Lung (tissue), 12 donors: ENCODE data around the gene GUCY2F. TPM values are rescaled to one million over a fixed set of nuclear protein-coding genes. Genes with fewer than 3 reads are reported as not detected.

Experiments used
- ATAC-seq: fragments of 200-7000 bp; cut with Tn5 transposase; one replicate; pipeline ENCODE4 v1.9.1; 2020; ENCODE audit warnings: moderate number of reproducible peaks; ENCODE audit not compliant: insufficient read depth, low FRiP score
- DNase-seq, 3 donors: peaks; one replicate each; pipeline ENCODE4 v3.0.0-alpha.2; 2013 to 2017
- H3K27ac ChIP-seq, 2 donors: one replicate each; pipeline ENCODE4 v1.5.1; 2013; ENCODE audit warnings: mild to moderate bottlenecking in 2 of 2, moderate library complexity in 2 of 2, control low read depth in 1 of 2, inconsistent platforms in 1 of 2, low read depth in 1 of 2, low read length in 1 of 2
- H3K27me3 ChIP-seq, 3 donors: one replicate each; pipeline ENCODE4 v1.5.1; 2013; ENCODE audit warnings: low read length in 2 of 3; ENCODE audit not compliant: control insufficient read depth in 3 of 3, insufficient read depth in 3 of 3
- H3K36me3 ChIP-seq, 4 donors: one replicate each; pipeline ENCODE4 v1.5.1; 2013; ENCODE audit warnings: low read length in 4 of 4, mild to moderate bottlenecking in 1 of 4, moderate library complexity in 1 of 4; ENCODE audit not compliant: control insufficient read depth in 4 of 4, insufficient read depth in 4 of 4
- H3K4me1 ChIP-seq, 5 donors: one replicate each; pipeline ENCODE4 v1.5.1; 2013; ENCODE audit warnings: low read length in 5 of 5, mild to moderate bottlenecking in 2 of 5, moderate library complexity in 1 of 5; ENCODE audit not compliant: control insufficient read depth in 5 of 5, insufficient read depth in 5 of 5
- H3K4me3 ChIP-seq: one replicate; pipeline ENCODE4 v1.5.1; 2013; ENCODE audit warnings: mild to moderate bottlenecking, control low read depth, moderate library complexity
- H3K9ac ChIP-seq, 2 donors: one replicate each; pipeline ENCODE4 v1.5.1; 2013; ENCODE audit warnings: low read length in 2 of 2, control low read depth in 1 of 2; ENCODE audit not compliant: insufficient read depth in 1 of 2
- H3K9me3 ChIP-seq, 4 donors: one replicate each; pipeline ENCODE4 v1.5.1; 2013; ENCODE audit warnings: low read length in 3 of 4, mild to moderate bottlenecking in 1 of 4, moderate library complexity in 1 of 4; ENCODE audit not compliant: control insufficient read depth in 4 of 4, insufficient read depth in 3 of 4
- CTCF ChIP-seq: IDR thresholded peaks from 2 replicates; pipeline ENCODE4 v1.5.1; 2012; ENCODE audit warnings: mild to moderate bottlenecking; ENCODE audit errors: control extremely low read depth, extremely low read depth
- WGBS, 2 donors: extraction: QIAGEN DNeasy Blood & Tissue Kit; methylation state at CpG; one replicate each; pipeline ENCODE4 v1.1.7; 2013; 5-methylcytosine and 5-hydroxymethylcytosine counted together
- polyA plus RNA-seq, 2 donors: library from polyadenylated mRNA; stranded (reverse); fragments of 200-250 nt; gene quantifications; one replicate each; pipeline ENCODE4 v1.2.1, GENCODE V29; 2013
- total RNA-seq, 2 donors: library from RNA; depleted of rRNA in 1 of 2; stranded (reverse); fragments of >200 nt in 1 of 2; gene quantifications; one replicate each; pipeline ENCODE4 v1.2.1, GENCODE V29; 2014 to 2021
- donor health status: control.
- donor health status: control.
- donor health status: Bipolar disorder and iron deficiency.
- donor health status: healthy.
- donor health status: DM: yes; HTN: yes; CAD: no.

The GUCY2F gene
- total and polyA plus RNA-seq, 4 donors: 0.03 TPM; not detected in 3

- no peaks in the 10 kb centered on the region for H3K36me3 ChIP-seq
- ATAC-seq: no peak
- H3K9me3 ChIP-seq: peaks cover 0 to 2% (median 0%) of the 10 kb centered on the region in 4 donors
- H3K9ac ChIP-seq: no peak overlapping the region
- H3K27ac ChIP-seq: no peak overlapping the region
- no peaks in the 10 kb centered on the region for H3K4me1 ChIP-seq
- WGBS, 2 donors: 28 to 56% methylated on average over 1 of the region's 1 CpG
- no peak for DNase-seq
- H3K4me3 ChIP-seq: no peak overlapping the region
- TF ChIP-seq CTCF: no peak
- H3K27me3 ChIP-seq: peaks cover 0 to 17% (median 5%) of the 10 kb centered on the region in 3 donors
Measured at GRCh38 chrX:109344101-109344500, 137.8 kb downstream of the GUCY2F start.

GRCh38 chrX:109343671-109344070 lies 138.2 kb downstream of the GUCY2F start:
- H3K27ac ChIP-seq: no peak overlapping the region
- H3K4me1 ChIP-seq: no peaks in the 10 kb centered on the region
- 28 to 32% methylated on average over 2 of the region's 2 CpGs for WGBS, 2 donors
- H3K9me3 ChIP-seq: peaks cover 0 to 5% (median 0%) of the 10 kb centered on the region in 4 donors
- H3K9ac ChIP-seq: no peak overlapping the region
- no peak for TF ChIP-seq CTCF
- H3K36me3 ChIP-seq: no peaks in the 10 kb centered on the region
- H3K4me3 ChIP-seq: no peak overlapping the region
- H3K27me3 ChIP-seq: peaks cover 0 to 17% (median 5%) of the 10 kb centered on the region in 3 donors
- ATAC-seq (no peak), DNase-seq (peak in 1 of 3 donors; percentile 25)

DNA sequence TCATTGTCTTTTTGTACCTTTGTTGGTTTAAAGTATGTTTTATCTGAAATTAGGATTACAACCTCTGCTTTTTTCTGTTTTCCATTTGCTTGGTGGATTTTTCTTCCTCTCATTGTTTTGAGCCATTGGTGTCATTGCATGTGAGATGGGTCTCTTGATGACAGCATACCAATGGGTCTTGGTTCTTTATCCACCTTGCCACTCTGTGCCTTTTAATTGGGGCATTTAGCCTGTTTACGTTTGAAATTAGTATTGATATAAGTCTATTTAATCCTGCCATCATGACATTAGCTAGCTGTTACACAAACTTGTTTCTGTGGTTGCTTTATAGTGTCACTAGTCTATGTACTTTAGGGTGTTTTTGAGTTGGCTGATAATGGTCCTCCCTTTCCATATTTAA lies 145.7 kb downstream of the GUCY2F start:
- DNase-seq: no peak
- 73 to 74% methylated on average over 1 of the region's 1 CpG for WGBS, 2 donors

More for the DNA sequence above, 145.7 kb downstream of the GUCY2F start:
- Histone ChIP-seq H3K36me3 (no peaks in the 10 kb centered on the region), H3K27me3 (peaks cover 0 to 3% (median 0%) of the 10 kb centered on the region in 3 donors), H3K27ac (no peak overlapping the region), H3K9ac (no peak overlapping the region), H3K4me1 (no peaks in the 10 kb centered on the region), H3K4me3 (no peak overlapping the region), H3K9me3 (peaks cover 0 to 18% (median 5%) of the 10 kb centered on the region in 4 donors)
- TF ChIP-seq CTCF: no peak
- ATAC-seq: no peak
